ENCODE data around the gene CCR5.

Gene CCR5

DNA sequence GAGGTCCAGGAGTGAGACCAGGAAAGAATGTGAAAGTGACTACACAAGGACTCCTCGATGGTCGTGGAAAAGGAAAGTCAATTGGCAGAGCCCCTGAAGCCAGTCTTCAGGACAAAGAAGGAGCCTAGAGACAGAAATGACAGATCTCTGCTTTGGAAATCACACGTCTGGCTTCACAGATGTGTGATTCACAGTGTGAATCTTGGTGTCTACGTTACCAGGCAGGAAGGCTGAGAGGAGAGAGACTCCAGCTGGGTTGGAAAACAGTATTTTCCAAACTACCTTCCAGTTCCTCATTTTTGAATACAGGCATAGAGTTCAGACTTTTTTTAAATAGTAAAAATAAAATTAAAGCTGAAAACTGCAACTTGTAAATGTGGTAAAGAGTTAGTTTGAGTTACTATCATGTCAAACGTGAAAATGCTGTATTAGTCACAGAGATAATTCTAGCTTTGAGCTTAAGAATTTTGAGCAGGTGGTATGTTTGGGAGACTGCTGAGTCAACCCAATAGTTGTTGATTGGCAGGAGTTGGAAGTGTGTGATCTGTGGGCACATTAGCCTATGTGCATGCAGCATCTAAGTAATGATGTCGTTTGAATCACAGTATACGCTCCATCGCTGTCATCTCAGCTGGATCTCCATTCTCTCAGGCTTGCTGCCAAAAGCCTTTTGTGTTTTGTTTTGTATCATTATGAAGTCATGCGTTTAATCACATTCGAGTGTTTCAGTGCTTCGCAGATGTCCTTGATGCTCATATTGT lies 10.8 kb upstream of the CCR5 start:
- FAIRE-seq, result no peak

DNA sequence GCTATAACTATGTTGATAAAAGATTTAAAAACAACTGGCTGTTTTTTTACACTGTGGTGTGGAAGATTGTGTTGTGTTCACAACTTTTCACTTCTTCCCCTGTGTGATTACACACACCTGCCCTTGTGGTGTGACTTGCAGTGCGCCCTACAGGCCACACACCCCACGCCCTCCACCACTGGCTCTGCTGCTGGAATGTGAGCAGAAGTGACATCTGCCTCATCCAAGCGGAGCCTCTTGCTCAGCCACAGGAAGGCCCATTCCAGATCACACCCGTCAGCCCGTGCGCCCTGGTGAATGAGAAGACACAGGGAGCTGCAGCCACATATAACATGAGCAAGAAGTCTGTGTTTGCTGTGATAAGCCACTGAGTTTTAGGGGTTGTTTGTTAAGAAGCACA lies 9.8 kb upstream of the CCR5 start:
- no peak for FAIRE-seq

DNA sequence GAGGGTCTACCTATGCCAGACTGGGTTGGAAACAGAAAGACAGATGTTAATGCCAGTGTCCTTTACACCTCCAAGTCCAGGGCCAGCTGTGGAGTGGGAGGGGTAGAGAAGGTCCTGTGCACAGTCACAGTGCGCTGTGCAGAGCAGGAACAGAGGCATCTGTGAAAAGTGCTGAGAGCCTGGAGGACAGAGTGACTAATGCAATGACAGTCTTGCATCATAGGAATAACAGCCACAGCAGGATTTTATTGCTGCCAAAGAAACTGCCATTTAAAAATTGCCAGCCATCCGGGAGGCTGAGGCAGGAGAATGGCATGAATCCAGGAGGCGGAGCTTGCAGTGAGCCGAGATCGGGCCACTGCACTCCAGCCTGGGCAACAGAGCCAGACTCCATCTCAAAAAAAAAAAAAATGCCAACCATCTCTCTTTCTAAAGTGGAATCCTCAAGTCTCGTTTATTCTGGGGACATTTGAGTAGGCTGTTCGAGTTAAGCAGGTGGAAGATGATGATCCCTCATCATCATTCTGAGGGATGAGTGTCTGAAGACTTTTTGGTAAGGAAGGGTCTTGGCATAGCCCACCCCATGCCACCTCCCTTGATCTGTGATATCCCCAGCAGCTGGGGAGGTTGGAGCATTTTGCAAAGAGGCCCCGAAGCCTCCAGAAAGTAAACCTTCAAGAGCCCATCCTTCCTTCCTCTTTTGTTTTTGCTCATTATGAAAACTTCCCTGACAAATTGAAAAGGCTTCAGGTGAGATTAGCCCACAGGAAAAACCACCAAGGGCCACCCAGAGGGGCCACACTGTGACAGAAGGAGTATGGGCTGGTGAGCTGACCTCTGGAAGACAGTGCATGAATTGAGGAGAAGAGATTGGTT lies 9.1 kb upstream of the CCR5 start:
- no peak for FAIRE-seq

DNA sequence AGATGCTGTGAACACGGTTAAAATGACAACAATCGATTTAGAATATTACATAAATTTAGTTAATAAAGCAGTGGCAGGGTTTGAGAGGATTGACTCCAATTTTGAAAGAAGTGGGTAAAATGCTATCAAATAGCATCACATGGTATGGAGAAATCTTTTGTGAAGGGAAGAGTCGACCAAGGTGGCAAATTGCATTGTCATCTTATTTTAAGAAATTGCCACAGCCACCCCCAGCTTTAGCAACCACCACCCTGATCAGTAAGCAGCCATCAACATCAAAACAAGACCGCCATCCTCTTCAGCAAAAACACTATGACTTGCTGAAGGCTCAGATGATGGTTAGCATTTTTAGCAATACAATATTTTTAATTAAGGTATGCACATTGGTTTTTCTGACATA lies 5.7 kb upstream of the CCR5 start:
- FAIRE-seq, result no peak

DNA sequence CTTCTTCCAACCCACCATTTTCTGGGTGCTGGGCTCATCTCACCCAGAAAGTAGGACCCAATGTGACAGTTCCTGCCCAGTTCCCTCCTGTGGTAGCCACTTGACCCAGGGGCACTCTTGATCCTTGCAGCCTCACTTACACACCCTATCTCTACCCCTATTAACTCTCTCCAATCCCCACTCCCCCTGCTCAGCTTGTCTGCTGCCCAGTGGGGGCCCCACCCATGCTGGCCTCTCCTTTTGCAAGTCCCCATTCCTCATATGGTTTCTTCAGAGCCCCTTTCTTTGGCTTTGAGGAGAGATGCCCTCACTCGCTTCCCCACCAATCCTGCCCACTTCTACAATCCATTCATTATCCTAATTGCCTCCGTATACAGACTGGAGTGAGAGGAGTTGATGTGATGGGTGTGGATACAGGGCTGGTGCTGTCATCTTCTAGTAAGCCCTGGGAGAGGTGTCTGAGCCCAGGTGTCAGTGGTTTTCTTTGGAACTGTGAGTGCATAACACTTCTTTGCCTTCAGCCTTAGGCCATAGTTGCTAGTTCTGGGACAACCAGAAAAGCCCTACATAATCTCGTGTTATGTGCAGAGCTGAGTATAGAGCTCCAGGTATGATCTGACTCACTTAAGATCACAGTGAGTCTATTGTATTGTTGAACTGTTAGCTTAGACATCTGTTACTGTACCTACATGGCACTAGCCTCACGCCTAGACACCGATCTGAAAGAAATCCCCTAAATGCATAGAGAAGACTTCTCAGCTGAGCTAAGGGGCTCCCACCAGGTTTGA lies 4.8 kb upstream of the CCR5 start:
- FAIRE-seq, result no peak

DNA sequence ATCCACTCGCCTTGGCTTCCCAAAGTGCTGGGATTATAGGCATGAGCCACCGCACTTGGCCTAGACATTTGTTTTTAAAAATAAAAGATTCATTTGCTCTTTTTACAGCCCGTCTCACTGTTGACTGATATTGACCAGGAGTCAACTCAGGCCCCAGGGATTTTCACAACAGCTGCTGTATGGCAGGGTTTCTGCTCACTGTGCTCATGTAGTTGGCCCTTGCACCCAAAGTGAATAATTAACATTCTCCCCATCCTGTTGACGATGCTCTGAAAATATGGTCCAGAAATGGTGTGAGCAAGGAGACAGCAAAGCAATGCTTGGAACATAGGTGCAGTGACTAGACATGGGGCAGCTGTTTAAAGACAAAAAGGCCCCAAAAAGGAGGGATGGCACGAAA lies 2.9 kb upstream of the CCR5 start:
- FAIRE-seq, result no peak

DNA sequence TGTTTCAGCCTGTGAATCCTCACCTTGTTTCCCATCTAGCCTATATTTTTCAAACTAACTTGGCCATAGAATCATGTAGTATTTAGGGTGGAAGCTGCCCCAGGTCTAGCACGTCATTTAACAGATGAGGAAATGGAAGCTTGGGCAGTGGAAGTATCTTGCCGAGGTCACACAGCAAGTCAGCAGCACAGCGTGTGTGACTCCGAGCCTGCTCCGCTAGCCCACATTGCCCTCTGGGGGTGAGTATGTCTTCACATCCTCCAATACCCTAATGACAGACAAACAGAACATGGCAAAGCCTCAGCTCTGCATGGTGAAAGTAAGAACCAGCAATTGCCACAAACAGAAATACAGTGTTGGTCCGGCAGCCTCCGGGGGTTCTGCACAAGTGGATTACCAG lies 2.2 kb upstream of the CCR5 start:
- FAIRE-seq, result no peak

DNA sequence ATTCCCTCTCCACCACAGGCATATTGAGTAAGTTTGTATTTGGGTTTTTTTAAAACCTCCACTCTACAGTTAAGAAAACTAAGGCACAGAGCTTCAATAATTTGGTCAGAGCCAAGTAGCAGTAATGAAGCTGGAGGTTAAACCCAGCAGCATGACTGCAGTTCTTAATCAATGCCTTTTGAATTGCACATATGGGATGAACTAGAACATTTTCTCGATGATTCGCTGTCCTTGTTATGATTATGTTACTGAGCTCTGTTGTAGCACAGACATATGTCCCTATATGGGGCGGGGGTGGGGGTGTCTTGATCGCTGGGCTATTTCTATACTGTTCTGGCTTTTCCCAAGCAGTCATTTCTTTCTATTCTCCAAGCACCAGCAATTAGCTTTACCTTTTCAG lies 1.6 kb upstream of the CCR5 start:
- FAIRE-seq, result no peak

DNA sequence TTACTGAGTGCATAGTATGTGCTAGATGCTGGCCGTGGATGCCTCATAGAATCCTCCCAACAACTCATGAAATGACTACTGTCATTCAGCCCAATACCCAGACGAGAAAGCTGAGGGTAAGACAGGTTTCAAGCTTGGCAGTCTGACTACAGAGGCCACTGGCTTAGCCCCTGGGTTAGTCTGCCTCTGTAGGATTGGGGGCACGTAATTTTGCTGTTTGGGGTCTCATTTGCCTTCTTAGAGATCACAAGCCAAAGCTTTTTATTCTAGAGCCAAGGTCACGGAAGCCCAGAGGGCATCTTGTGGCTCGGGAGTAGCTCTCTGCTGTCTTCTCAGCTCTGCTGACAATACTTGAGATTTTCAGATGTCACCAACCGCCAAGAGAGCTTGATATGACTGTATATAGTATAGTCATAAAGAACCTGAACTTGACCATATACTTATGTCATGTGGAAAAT lies 1.0 kb upstream of the CCR5 start:
- FAIRE-seq, result no peak

DNA sequence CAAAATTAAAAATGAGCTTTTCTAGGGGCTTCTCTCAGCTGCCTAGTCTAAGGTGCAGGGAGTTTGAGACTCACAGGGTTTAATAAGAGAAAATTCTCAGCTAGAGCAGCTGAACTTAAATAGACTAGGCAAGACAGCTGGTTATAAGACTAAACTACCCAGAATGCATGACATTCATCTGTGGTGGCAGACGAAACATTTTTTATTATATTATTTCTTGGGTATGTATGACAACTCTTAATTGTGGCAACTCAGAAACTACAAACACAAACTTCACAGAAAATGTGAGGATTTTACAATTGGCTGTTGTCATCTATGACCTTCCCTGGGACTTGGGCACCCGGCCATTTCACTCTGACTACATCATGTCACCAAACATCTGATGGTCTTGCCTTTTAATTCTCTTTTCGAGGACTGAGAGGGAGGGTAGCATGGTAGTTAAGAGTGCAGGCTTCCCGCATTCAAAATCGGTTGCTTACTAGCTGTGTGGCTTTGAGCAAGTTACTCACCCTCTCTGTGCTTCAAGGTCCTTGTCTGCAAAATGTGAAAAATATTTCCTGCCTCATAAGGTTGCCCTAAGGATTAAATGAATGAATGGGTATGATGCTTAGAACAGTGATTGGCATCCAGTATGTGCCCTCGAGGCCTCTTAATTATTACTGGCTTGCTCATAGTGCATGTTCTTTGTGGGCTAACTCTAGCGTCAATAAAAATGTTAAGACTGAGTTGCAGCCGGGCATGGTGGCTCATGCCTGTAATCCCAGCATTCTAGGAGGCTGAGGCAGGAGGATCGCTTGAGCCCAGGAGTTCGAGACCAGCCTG lies 984 bp downstream of the CCR5 start:
- FAIRE-seq, result no peak

DNA sequence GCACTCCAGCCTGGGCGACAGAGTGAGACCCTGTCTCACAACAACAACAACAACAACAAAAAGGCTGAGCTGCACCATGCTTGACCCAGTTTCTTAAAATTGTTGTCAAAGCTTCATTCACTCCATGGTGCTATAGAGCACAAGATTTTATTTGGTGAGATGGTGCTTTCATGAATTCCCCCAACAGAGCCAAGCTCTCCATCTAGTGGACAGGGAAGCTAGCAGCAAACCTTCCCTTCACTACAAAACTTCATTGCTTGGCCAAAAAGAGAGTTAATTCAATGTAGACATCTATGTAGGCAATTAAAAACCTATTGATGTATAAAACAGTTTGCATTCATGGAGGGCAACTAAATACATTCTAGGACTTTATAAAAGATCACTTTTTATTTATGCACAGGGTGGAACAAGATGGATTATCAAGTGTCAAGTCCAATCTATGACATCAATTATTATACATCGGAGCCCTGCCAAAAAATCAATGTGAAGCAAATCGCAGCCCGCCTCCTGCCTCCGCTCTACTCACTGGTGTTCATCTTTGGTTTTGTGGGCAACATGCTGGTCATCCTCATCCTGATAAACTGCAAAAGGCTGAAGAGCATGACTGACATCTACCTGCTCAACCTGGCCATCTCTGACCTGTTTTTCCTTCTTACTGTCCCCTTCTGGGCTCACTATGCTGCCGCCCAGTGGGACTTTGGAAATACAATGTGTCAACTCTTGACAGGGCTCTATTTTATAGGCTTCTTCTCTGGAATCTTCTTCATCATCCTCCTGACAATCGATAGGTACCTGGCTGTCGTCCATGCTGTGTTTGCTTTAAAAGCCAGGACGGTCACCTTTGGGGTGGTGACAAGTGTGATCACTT lies 2.0 kb downstream of the CCR5 start:
- FAIRE-seq, result no peak

DNA sequence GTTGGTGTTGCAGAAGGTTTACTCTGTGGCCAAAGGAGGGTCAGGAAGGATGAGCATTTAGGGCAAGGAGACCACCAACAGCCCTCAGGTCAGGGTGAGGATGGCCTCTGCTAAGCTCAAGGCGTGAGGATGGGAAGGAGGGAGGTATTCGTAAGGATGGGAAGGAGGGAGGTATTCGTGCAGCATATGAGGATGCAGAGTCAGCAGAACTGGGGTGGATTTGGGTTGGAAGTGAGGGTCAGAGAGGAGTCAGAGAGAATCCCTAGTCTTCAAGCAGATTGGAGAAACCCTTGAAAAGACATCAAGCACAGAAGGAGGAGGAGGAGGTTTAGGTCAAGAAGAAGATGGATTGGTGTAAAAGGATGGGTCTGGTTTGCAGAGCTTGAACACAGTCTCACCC lies 4.0 kb downstream of the CCR5 start:
- no peak for FAIRE-seq

DNA sequence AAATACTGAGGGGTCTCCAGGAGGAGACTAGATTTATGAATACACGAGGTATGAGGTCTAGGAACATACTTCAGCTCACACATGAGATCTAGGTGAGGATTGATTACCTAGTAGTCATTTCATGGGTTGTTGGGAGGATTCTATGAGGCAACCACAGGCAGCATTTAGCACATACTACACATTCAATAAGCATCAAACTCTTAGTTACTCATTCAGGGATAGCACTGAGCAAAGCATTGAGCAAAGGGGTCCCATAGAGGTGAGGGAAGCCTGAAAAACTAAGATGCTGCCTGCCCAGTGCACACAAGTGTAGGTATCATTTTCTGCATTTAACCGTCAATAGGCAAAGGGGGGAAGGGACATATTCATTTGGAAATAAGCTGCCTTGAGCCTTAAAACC lies 4.5 kb downstream of the CCR5 start:
- no peak for FAIRE-seq

DNA sequence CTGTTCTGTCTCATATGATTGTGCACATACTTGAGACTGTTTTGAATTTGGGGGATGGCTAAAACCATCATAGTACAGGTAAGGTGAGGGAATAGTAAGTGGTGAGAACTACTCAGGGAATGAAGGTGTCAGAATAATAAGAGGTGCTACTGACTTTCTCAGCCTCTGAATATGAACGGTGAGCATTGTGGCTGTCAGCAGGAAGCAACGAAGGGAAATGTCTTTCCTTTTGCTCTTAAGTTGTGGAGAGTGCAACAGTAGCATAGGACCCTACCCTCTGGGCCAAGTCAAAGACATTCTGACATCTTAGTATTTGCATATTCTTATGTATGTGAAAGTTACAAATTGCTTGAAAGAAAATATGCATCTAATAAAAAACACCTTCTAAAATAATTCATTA lies 5.1 kb downstream of the CCR5 start:
- no peak for FAIRE-seq

DNA sequence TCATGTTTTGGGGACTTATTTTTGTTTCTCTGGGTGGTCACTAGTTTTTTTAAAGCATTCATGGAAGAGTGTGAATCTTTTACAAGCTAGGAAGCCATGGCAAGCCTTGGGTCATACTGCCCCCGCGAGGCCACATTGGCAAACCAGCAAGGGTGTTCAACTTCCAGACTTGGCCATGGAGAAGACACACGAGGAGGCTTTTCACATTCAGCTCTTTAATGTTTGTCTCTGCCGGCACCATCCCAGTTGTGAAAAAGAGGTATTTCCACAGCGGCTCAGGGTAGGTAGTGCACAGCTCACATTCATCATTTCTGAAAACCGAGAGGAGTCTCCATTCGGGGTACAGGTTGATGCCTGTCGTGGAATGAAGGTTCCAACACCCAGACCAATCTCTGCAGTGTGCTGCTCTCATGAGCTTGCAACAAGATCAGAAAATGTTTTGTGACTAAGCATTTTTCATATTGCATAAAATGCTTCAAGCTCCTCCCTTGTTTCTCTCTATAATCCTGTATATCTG lies 7.7 kb downstream of the CCR5 start:
- FAIRE-seq, result no peak

DNA sequence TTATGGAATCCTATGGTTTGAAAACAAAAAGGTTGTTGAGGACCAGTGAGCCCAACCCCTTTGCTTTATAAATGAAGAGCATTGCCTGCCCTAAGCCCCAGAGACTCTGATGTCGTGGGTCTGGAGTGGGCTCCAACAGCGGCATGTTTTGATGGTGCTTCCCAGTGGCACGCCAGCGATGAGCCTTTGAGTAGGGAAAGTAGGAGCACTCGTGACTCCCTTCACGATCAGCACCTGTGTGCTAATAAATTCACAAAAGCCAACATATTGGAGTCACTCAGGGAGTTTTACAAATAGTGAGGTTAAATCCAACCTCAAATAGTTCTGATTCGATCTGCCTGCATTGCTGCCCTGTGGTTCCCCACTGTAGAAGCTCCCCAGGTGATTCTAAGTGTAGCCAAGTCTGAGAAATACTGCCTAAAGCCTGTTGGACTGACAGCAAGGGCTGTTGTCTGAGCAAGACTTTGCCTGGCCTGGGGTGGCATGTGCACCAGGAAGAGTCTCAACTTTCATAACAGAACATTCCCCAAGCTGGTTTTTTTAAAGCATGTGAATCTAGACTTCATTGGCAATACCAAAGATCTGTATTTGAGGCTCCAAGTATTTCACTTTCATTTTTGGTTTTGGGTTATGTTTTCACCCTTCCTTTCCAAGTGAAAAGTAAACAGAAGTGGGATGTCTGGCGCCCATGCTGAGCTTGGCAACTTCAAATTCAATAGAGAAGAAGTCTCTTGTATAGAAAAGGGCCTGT lies 9.9 kb downstream of the CCR5 start:
- FAIRE-seq, result no peak

DNA sequence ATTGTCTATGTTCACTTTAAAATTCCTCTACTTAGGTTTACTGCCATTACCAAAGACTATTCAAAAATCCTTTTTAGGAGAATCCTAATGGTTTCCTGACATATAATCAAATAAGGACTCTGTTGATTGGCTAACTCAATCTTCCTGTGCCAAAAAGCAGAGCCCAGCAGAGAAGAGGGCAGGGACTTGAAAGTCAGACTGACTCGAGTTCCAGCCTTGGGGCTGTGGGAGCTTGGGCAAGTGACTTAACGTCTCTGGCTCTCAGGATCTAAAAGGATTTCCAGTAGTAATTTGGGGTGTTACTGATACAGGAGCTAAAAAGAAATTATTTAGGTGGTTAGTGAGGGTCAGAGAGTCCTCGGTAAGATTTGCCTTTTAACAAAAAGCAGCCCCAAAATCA lies 10.9 kb downstream of the CCR5 start:
- FAIRE-seq, result no peak

DNA sequence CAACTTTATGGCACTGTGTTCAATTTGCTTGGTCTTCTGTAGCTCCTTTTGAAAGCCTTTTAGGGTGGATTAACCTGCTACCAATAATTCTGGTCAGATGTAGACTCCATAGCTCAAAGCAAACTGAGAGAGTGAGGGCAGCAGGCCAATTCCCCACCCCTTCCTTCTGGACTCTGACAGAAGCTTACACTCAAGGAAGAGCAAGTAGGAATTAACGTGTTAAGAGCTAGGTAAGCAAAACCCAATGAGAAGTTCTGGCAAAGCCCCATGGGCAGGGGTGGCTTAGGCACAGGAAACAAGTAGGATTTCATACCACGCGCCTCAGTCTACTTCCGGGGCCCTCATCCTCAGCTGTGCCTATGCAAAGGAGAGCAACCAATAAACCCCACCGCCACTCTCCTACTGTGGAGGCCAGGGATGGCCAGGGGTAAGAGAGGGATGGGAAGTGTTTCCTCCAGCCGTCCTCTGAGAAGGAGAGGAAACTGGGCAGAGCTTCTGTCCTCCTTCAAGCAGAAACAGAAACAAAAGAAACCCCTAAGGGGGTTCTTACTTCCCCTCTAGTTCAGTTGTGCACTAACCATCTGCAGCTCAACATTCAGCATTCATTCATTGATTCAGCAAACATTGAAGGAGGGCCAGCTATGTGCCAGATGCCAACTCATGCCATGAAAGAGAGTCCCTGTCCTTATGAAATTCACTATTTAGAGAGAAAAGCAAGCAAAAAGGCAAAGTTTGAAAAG lies 12.6 kb downstream of the CCR5 start:
- no peak for FAIRE-seq

DNA sequence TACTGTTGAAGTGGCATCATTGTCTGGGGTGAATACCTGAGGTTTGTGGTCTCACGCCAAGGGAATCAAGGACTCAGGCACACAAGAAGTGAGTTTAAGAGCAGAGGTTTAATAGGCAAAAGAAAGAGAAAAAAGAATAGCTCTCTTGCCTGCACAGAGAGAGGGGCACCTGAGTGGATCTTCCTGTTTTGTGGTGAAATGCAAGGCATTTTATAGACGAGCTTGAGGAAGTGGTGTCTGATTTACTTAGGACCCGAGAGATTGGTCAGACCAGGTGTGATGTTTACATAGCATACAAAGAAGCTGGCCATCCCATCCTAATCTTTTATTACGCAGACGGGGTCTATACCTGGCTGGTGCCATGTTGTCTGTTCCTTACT lies 13.2 kb downstream of the CCR5 start:
- FAIRE-seq, result no peak

DNA sequence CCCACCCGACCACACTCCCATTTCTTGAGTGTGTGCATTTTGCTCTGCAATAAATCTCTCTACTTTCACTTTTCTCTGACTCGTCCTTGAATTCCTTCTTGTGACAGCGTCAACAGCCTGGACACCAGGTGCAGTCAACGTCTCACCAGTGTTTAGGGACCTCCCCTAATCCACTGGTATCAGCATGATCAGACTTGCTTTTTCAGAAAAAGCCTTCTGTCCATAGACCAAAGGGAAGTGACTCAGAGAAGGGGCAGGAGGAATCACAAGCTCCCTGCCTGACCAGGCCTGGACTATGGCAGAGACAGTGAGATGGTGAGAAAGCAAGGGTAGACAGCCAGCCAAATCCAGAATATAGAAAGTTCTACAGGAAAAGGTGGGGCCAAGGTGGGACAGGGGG lies 15.5 kb downstream of the CCR5 start:
- no peak for FAIRE-seq
